GM18909 (cell line): ENCODE measurements around the gene EAF2.
"Not testable (repeated sequence)": the region's sequence is repeated elsewhere in the genome, so short reads cannot be mapped to it uniquely, and the experiment has no call there.

Experiments
- ATAC-seq: cut with Tn5 transposase; IDR thresholded peaks from one replicate; pipeline ENCODE4 v1.9.1; 2021; ENCODE audit warnings: mild to moderate bottlenecking; ENCODE audit not compliant: unreplicated experiment, poor library complexity

EAF2 gene

DNA sequence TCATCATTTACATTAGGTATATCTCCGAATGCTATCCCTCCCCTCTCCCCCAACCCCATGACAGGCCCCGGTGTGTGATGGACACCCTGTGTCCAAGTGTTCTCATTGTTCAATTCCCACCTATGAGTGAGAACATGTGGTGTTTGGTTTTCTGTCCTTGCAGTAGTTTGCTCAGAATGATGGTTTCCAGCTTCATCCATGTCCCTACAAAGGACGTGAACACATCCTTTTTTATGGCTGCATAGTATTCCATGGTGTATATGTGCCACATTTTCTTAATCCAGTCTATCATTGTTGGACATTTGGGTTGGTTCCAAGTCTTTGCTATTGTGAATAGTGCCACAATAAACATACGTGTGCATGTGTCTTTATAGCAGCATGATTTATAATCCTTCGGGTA is 22.8 kb downstream of the EAF2 start:
- not testable (repeated sequence) for ATAC-seq

DNA sequence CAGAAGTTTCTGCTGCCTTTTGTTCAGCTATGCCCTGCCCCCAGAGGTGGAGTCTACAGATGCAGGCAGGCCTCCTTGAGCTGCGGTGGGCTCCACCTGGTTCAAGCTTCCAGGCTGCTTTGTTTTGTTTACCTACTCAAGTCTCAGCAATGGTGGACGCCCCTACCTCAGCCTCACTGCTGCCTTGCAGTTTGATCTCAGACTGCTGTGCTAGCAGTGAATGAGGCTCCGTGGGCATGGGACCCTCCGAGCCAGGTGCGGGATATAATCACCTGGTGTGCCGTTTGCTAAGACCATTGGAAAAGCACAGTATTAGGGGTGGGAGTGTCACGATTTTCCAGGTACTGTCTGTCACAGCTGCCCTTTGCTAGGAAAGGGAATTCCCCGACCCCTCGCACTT is 28.2 kb downstream of the EAF2 start:
- ATAC-seq = not testable (repeated sequence)

DNA sequence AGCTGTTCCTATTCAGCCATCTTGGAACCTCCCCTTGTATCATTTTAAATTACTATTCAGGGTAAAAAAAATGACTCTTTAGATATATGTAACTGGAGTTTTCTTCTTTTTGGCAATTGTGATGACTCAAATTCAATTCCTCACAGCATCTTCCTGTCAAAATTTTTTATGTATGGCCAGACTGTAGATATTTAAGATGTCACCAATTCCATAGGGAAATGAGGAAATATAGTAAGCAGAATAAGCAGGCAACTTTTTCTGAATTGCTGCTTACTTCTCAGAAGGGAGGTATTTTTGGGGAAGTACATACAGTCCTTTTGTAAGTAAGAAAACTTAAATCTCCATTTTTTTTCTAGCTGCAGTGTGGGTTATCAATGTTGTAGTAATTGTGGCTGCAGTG is 28.8 kb downstream of the EAF2 start:
- ATAC-seq = no peak

DNA sequence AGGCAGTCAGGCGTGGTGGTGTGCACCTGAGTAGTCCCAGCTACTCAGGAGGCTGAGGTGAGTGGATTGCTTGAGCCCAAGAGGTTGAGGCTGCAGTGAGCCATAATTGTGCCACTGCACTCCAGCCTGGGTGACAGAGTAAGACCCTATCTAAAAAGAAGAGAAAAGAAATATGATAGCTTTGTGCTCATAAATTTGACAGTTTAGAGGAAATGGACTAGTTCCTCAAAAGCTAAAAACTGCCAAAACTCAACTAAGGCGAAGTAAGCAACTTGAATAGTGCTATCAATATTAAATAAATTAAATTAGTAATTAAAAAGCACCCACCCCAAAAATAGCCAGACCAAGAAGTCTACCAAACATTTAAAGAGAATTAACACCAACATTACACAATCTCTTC is 34.7 kb downstream of the EAF2 start:
- ATAC-seq = no peak

DNA sequence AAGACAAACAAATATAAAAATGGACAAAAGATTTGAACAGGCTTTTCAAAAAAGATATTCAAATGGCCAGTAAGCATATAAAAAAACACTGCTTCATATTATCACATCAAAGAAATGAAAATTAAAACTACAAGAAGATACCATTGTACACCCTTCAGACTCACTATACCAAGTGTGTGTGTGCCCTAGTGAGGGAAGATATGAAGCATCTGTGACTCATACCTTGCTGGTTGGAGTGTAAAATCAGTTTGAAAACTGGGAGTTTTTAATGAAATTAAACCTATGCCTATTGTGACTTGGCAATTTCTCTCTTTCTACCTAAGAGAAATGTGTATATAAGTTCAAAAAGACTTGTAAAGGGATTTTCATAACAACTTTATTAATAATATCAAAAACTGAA is 35.7 kb downstream of the EAF2 start:
- ATAC-seq = no peak

DNA sequence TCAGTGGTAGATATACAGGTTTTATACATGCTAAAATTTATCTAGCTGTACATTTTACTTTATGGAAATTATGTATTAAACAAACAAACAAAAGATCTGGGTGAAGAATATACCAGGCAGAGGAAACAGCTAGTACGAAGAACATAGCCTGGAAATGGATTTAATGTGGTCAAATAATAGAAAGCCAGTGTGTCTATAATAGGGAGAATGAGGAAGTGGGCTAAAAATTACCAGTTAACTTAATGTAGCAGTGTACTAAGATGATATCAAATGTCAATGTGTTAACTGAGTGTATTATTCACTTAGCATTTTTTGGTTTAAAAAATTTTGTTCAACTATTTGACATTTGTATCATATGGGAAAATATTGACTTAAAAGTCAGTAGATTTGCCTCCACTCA is 36.4 kb downstream of the EAF2 start:
- no peak for ATAC-seq

DNA sequence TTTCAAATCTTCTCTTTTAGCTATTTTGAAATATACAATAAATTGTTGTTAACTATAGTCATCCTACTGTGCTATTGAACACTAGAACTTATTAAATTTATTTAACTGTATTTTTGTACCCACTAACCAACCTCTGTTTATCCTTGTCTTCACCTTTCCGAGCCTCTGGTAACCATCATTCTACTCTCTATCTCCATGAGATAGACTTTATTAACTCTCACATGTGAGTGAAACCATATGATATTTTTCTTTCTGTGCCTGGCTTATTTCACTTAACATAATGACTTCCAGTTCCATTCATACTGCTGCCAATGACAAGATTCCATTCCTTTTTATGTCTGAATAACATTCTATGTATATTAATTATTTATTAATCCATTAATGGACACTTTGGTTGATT is 43.4 kb downstream of the EAF2 start:
- no peak for ATAC-seq

DNA sequence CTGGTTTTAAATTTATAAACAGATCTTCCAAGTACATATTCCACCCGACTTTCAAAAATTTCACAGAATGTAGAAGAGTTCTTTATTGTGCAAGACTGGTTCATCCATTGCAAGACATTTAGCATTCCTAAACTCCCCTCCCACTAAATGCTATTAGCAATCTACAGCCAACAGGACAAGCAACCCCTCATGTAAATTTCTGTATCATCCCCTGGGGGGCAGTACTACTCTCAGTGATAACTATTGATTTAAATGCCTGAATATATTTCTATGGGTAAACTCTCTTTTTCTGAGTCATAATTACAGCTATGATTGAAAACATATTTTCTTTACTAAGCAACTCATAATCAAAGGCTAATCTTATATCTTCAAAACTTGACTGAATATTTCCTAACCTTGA is 48.5 kb downstream of the EAF2 start:
- ATAC-seq = no peak

DNA sequence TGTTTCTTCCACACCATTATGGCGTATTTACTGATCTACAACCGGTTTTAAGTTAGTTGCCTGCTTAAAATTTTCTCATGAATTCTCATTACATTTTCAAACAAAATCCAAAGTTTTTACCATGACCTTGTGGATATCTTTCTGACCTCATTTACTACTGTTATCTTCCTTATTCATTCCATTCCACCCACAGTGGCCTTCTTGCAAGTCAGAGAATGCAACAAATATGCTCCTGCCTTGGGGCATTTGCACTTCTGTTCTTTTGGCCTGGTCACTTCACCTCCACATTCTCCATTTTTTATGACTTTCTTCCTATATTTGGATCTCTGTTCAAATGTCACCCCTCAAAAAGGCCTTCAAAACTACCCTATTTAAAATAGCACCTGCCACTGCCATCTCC is 50.4 kb downstream of the EAF2 start:
- no peak for ATAC-seq

DNA sequence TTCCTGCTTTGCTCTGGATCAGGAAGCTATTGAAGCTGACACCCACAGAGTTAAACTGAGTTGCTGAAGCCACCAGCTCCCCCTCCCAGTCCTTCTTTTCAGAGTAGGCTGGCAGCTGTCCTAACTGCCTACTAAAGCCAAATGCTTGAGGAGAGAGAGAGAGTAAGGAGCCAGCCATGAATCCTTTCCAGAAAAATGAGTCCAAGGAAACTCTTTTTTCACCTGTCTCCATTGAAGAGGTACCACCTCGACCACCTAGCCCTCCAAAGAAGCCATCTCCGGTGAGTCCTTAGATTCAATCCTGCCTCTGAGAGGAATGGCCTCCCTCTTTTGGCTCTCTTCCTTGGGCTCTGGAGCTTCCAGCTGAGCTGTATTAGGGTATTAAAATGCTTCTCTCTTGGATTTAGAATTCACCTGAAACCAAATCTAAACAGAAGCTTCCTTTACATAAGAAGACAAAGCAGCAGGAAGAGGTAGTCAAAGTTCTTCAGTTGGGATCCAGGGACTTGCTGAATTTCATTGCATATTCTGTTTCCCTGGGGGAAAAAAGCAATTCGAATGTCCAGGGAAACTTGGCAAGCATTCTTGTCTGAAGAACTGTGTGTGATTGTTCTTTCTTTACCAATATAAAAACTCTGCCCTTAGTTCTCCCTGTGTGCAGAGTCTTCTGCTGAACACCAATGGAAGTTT is 59.4 kb downstream of the EAF2 start, which contains the start of gene SLC15A2:
TSS of gene SLC15A2 (plus strand) at position 101 of the 690 bp plus-strand sequence. CDS start at position 177, 76 bp downstream.
- ATAC-seq = no peak

DNA sequence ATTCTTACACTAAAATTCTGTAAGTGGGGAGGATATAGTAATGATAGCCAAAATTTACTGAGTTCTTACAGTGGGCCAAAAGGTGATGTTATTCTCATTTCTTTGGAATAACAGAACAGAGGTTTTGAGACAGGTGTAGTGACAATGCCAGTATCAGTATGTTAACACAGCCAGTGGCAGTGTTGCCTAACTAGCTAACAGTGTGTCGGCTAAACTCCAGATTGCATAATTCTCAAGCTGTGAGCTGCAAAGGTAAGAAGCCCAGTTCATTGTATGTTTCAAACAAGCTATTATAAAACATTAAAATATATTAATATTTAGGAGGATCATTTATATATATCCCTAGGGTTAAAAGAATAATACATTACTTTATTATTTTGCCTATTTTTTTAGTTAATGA is 60.1 kb downstream of the EAF2 start:
- ATAC-seq = no peak

DNA sequence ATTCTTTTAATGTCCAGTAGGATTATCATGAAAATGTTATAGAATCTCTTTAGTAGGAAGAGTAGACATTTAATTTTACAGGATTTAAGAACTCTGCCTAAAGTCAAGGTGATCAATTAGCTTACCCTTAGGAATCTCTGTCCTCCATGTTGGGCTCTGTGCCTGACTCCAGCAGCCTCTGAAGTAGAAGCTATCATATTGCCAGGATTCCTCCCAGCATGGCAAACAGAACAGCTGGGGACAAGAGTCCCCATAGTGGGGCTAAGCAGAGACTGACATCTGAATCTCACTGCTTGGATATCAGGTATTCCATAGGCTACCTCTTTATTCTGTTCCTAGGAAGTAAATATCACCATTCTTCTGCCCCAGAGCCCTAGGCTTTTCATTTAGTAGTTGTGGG is 60.7 kb downstream of the EAF2 start:
- no peak for ATAC-seq

DNA sequence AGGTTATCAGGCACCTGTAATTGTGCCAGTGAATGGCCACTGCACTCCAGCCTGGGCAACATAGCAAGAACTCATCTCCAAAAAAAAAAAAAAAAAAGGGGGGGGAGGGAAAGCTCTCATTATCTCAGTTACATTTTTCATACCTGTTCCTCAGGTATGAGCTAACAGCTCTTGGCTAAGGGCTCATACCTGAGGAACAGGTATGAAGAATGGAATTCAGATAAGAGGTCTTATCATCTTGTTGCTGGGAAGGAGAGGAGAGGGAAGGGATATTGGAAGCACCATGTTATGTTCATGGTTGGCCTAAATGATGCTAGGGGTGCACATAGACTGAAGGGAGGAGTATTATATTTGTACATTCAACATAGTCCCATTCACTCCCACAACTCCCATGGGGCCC is 61.8 kb downstream of the EAF2 start:
- no peak for ATAC-seq

DNA sequence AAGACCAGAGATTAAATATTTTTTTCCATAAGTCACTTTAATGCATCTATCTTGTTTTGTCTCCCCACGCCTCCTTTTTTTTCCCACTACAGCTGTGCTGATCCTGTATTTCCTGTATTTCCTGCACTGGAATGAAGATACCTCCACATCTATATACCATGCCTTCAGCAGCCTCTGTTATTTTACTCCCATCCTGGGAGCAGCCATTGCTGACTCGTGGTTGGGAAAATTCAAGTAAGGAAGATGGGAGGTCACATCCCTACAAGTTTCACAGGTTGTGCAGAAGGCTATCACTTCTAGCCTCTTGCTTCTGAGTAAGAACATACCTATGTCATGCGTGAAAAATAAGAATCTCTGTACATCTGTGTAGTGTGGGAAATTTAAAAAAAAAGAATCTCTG is 62.3 kb downstream of the EAF2 start:
- ATAC-seq = no peak

DNA sequence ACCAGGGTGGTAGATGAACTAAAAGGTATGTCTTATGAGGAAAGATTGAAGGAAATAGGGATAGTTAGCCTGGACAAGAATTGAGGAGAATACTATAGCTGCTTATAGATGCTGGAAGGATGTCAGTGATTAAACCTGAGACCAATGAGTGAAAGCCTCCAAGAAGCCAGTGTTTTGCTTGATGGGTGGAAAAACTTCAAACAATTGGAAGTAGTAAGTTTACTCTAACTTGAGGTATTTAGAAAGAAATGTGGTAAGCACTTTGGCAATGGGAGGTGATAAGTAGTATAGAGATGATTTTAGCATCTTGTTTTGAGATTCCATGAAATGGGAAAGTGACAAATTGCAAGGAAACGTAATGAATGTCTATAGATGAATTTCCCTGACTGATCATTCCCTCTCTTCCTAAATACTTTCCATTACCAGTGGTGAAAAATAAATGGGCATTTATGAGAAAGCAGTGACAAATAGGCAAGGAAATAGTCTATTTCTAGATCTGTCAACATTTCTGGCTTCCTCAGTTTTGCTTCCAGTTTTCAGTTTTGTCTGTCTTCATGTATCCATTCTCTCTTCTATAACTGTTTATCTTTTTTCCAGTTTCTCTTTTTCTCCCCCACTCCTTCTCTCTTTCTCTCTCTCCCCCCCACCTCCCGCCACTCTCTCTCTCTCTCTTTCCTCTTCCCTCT is 78.4 kb downstream of the EAF2 start:
- no peak for ATAC-seq

DNA sequence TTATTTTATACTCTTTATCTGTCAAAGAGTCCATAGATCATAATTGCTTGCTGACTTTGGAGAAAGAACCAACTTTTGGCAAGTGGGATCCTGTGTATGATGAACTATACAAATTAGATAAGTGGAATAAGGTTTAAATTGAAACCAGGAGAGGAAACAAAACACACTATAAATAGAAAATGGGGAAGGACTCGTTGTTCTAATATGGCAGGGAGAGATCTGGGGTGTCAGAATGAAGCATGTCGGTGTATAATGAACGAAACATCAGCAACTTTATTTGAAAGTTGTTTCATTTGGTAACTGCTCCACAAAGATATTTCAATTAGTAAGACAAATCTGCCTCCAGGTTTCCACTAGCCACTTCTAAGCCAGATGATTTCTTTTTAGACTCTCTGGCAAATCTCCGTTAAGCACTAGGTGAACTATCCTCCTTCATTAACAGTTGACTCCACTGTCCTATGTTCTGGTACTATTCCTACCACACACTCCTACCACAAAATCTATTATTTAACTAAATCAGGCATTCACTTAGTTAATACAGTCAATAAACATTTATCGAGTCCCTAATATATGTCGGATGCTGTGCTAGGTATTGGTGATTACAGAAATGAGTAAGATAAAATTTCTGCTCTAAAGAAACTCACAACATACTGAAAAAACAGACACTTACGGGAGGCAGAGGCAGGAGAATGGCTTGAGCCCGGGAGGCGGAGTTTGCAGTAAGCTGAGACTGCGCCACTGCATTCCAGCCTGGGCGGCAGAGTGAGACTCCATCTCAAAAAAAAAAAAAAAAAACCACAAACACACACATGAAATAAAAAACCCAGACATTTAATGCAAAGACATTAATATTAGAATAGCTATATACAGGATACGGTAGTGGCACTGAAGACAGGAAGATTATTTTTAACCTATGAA is 79.3 kb downstream of the EAF2 start:
- ATAC-seq = no peak

DNA sequence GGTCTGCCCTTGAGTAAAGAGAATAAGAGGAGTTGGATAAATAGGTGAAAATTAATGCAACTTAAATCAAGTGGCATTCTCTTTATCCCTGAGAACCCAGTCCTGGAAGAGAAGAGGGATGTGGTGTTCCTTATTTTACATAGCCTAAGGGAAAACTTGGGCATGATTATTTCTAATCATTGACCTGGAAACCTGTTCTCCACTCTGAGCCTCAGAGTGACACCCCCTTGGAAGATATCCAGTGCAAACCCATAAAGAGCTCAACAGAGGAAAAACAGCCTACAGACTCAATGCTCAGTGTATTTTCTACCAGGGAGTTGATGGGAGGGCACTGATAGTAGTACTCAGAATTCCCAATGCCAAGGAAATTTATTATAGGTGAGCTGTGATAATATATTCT is 81.2 kb downstream of the EAF2 start:
- no peak for ATAC-seq

DNA sequence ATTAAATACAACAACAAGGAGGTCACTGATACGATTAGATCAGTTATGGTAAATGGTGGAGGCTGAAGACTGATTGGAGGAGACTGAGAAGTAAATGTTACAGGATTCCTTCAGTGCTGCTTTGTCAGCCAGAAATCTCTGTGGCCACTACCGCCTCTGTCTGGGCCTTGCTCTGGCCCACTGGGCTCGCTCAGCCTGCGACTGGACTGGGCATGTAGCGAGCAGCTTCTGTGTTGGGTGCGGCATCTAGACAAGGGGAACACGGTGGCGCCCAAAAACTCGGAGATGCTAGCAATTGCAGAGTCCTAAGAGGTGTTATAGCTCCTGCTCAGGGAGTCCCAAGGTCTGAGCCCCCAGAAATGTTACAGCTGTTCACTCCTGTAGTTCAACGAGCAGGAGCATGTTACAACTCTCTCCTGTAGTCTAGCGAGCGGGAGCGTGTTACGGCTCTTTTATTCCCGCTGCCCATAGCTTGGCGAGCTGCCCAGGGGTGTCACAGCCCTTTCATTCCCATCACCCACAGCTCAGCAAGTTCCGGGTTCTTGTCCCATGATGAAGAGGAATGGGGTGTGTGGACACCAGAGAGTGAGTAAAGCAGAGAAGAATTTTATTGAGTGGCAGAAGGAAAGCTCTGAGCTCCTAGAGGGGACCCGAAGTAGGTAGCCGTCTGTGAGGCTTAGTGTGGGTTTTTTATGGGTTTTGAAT is 83.9 kb downstream of the EAF2 start:
- no peak for ATAC-seq

DNA sequence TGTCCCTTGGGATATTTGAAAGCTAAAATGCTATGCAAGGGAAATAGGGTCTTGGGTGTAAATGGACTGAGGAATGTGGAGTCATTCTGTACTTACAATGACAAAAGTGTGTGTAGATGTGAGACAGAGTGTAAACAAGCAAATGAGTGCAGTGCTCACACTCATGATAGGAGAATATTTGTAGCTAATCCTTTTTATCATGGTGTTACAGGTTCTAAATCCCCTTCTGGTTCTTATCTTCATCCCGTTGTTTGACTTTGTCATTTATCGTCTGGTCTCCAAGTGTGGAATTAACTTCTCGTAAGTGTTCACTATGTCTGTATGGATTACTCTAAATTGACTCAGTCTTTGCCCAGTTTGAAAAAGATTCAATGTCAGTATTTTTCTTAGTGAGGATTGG is 89.7 kb downstream of the EAF2 start:
- no peak for ATAC-seq

DNA sequence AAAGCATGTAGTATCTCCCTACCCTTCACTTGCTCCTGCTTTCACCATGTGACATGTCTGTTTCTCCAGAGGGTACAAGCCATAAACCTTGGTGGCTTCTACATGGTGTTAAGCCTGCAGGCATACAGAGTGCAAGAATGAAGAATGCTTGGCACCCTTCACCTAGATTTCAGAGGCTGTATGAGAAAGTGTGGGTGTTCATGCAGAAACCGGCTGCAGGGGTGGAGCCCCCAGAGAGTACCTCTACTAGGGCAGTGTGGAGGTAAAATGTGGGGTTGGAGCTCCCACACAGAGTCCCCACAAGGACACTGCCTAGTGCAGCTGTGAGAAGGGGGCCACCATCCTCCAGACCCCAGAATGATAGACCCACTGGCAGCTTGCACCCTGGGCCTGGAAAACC is 91.4 kb downstream of the EAF2 start:
- no peak for ATAC-seq
